CD4-positive, alpha-beta T cell treated with Interleukin-17A for 1 hour (primary cell): Measurements from ENCODE around the gene KLK10.

Experiments
- DNase-seq: peaks from one replicate; pipeline ENCODE4 v3.0.0-alpha.2; 2020

Gene KLK10

DNA sequence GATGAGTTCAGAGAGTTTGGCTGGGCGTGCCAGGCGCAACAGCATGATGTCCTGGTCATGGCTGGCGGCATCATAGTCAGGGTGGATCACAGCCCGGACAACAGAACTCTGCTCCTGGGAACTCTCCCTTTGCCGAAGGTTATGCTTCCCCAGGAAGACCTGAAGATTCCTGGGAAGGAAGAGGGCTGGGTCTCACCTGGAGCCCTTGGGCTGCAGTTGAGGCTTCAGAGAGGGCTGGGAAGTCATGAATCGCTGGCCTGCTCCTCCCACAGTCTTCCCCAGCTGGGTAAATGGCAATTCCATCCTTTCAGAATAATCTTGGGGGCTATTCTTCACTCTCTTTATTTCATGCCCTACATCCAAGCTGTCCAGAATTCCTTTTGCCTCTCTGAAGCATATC is 56.1 kb downstream of the KLK10 start:
- DNase-seq: no peak
